ENCODE data around the gene VMP1.

- TF ChIP-seq CTCF (conservative IDR thresholded peaks at IDR 0.05; ENCODE audit: low read depth, low read length), result no peak
- TF ChIP-seq EZH2phosphoT487 (IDR thresholded peaks at IDR 0.05; ENCODE audit: borderline replicate concordance, low read length), result no peak
- TF ChIP-seq EZH2 (IDR thresholded peaks at IDR 0.05; ENCODE audit: low read length, unreplicated experiment), result no peak
Observed at GRCh38 chr17:59688008-59688407, 19.4 kb upstream of the VMP1 start.
